C1 segment of cervical spinal cord (tissue), 14 donors: ENCODE data around the gene ATP6V0C.

ENCODE experiments used
- DNase-seq, 14 donors: peaks; one replicate each; lab custom pipeline; 2025; lab: John Stamatoyannopoulos, UW

ATP6V0C gene

DNA sequence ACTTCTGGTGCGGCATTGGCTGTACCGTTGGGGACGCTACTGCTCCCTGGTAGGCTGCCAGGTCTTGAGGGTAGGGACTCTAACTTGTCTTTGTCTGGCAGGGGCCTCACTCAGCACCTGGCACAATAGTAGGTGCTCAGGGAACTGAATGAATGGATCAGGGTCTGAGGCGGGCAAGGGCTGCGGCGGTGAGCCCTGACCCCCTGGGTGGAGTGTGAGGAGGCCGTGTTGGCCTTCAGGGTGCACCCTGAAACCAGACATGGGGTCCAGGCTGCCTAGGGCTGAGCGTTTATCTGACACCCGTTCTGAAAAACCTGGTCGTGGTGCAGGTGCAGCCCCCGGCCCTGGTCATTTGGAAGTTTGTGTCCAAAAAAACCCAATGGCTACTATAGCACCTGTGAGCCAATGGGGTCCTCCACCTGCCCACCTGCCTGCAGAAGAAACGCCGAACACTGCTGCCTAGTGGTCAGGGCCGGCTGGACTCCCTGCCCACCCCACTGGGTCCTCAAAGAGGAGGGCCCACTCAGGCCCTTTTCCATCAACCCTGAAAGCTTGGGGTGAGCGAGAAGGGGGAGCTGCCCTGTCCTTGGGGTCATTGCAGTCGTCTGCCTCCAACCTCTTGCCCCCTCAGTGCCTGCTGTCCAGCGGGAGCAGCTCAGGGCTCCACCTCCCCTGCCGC lies 4.9 kb upstream of the ATP6V0C start:
- DNase-seq: no peak

DNA sequence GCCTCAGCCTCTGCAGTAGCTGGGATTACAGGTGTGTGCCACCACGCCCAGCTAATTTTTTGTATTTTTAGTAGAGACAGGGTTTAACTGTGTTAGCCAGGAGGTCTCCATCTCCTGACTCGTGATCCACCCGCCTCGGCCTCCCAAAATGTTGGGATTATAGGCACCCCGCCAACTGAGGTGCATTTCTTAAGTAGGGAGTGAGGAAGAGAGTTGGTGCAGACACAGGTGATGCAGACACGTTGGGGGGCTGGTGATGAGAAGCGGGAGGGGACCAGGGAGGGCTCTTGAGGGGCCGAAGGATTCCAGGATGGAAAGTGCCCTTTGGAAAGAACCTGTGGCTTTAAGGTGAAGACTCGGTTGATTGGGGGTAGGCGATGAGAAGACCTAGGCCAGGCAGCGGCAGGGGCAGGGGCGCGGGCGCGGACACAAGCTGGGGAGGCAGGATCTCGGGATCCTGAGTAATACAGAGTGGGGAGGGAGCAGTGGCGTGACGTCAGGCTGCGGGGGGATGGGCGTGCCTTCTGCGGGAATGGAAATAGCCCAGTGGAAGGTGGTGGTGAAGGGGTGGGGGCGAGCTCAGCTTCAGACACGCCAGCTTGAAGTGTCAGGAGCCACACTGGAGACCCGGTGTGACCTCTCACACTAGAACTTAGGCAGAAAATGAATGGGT lies 2.5 kb upstream of the ATP6V0C start:
- DNase-seq: peak in 4 of 14 donors; percentile 14 to 68 (median 46)

DNA sequence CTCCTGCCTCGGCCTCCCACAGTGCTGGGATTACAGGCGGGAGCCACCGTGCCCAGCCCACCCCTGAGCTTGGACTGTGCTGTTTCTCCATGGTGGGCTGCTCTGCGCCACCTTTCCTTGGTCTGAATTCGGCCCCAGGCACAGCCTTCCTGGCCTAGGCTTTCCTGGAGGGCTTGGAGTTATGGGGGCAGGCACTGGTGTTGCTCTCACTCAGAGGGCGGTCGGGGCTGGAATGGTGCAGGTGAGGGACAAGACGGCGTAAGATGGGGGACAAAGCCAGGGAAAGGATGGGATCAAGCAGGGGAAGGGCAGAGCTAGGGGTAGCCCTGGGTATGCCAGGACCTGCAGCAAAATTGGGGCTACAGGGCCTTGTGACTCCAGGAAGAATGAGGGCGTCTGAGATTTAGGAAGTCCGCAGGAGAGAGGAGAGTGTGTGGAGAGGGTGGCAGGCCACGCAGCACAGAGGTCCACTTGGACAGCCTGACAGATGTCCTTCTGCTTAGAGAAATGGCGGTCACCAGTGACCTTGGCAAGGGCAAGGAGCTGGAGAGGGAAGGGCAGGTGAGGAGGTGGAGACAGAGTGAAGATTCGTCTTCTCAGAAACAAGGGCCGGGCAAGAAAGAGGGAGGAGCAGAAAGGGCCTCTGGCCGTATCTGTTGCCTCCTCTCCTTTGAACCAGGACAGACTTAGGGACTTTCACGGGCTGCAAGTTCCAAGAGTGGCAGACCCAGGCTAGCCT lies 1.6 kb upstream of the ATP6V0C start:
- DNase-seq: no peak

DNA sequence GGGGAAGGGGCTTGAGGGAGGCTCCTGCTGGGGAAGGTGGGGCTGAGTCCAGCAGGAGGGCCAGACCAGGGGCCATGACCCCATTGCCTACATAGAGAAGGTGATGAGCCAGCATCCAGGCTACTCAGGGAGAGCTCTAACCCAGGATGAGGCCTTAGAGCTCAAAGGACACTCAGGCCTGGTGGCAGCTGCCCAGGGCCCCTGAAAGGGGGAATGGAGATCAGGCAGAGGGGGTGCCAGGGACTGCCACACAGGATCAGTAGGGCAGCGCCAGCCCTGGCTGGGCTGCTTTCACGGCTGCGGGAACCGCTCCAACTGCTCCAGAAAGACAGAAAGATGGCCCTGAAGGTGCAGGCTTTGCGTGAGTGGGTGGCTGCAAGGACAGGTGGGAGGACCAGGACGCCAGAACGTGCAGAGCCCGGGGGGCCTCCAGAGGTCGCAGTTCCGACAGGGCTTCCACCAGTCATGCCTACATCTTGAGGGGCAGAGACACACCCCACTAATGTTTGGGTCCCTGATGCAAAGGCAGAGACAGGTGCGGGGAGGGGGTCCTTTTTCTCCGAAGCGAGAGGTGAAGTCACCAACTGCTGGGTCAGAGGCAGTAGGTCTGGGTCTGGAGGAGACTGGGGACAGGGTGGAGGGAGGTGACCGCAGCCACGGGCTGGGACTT lies 882 bp upstream of the ATP6V0C start:
- peak in 1 of 14 donors; percentile 36 for DNase-seq

DNA sequence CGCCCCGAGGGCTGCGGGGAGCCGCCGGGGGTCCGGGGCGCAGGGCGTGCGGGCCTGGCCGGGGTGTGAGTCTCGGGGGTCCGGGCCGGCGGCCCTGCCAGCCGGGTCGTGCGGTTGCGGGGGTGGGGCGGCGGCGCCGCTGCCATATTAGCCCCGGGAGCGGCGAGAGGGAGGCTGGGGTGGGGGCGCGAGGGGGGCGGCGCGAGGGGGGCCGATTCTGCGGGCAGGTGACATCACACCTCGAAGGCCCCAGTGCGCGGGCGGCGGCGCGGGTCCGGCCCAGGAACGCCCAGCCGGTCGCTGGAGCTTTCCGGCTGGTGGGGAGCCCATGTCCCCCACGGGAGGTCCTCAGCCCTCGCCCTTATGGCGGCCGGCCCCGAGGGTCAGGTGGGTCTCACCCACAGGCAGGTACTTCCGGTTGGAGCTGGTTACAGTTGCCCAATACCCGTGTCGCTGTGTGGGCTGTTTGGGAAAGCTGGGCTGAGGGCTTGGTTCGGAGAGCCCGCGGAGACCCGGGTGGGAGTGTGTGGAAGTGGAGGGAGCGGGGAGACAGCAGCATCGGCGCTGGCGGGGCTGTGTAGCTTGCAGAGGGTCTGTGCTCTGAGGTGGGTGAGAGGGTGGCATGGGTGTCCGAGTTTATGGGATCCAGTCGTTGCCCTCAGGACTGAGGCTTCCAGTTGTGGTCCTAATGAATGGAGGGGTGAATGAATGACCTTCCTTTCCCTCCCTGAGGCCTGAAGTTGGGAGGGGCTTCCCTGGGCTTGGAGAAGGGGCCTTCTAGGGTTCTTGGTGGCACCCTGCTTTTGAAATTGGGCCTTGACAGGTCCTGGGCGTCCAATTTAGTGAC lies 804 bp downstream of the ATP6V0C start:
- DNase-seq: no peak

DNA sequence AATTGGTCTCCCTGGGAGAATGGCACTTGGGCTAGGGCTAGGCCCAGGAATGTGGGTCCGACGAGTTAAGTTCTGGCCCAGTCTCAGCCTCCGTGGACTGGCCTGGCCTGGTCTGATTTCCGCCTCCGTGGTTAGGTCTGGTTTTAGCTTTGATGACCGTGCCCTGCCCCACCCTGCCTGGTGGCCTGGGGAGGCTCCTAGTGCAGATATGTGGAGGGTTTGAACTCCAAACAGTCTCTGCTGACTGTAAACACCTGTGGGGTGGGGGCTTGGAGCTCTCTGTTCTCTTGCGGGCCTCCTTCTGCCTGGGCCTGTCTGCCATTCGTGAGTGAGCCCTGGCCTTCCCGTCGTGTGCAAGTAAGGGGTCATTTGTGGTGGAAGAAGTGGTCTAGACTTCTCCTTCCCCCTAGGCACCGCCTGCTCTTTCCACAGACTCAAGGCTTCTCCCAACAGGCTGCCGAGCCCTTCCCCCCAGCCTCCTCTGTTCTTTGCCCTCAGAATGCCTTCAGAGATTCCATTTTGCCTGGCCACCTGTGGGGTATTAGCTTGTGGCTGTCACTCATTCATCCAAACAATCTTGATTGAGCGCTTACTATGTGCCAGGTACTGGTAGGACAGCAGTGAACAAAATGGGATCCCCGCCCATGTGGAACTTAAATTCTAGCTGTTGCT lies 1.6 kb downstream of the ATP6V0C start:
- DNase-seq: no peak

DNA sequence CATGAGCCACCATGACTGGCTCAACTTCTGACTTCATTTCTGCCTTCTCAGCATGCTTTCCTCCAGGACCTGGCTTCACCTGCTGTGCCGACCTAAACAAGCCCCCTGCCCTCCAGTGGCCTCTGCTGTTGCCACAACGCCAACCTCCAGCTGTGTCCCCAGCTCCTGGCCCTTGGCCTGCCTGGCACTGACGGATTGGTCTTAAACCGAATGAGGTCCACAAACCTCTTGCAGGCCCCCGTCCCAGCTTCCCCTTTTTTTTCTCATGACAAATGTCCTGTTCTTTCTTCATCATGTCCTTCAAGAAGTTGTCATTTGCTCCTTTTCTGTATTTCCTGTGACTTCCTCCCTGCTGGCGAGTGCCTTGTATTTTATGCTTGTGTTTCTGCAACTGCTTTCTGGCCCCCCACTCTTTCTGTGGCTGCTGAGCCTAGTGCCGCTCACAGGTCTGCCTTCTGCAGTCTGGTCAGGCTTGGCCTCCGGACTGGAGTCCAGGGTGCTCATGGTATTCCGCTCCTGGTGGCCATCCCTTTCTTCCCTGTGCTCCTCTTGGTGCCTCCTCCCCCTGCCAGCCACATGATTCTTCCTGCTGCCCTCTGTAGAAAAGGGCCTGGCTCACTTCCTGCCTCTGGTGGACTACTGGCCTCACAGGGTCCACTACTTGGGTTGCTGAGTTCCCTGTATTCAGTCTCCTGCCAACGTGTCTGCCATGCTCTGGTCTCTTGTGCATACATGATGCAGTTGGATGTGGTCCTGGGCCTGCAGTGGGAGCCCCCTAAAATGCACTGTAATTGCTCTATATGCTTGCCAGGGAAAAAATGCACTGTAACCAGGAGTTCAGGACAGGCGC lies 2.9 kb downstream of the ATP6V0C start:
- DNase-seq: peak in 5 of 14 donors; percentile 14 to 45 (median 35)

DNA sequence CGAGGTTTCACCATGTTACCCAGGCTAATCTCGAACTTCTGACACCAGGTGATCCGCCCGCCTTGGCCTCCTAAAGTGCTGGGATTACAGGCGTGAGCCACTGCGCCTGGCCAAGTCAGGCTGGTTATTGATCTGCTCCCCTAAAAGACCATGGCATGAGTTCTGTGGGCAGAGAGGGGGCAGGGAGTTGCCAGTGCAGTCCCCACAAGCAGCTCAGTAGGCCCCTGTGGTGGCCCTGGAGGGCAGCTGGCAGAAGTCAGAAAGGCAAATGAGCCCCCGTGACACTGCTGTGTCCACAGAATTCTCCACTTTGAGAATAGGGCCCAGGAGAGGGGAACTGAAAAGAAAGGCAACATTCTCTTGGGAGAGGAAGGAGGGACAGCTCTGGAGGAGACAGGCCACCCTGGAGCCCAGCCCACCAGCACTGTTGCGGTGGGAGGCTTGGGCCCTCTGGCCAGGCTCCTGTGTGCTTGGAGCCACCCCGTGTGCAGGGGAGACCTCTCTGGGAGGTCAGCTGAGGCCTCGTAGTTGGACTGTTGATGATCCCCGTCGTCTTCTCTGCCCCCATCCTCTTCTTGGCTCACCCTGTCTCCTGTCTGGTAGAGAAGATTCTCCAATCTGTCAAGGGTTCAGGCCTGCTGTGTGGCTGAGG lies 4.3 kb downstream of the ATP6V0C start:
- DNase-seq: no peak

DNA sequence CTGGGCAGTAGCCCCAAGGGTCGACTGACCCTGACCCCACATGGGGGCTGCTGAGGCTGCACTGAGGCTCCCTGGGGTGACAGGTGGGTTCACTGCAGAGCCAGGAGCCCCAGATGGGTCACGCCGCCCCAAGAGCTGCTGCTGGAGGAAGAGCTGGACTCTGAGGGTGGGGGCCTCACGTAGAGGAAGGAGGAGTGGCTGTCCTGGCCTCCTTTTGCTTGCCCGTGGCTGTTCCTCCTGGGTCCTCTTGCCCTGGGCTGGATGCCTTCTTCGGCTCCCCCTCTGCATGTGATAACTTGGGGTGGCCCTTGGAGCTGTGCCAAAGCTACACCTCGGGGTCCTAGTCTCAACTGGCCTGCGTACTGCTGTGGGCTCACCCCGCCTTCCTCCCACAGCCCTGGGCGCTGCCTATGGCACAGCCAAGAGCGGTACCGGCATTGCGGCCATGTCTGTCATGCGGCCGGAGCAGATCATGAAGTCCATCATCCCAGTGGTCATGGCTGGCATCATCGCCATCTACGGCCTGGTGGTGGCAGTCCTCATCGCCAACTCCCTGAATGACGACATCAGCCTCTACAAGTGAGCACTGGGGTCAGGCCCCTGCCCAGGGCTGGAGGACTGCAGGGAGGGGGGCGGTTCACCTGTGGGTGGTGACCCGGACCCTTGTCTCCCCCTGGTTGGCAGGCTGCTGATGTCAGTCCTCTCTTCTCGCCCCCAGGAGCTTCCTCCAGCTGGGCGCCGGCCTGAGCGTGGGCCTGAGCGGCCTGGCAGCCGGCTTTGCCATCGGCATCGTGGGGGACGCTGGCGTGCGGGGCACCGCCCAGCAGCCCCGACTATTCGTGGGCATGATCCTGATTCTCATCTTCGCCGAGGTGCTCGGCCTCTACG lies 5.3 kb downstream of the ATP6V0C start:
- peak in 1 of 14 donors; percentile 28 for DNase-seq

DNA sequence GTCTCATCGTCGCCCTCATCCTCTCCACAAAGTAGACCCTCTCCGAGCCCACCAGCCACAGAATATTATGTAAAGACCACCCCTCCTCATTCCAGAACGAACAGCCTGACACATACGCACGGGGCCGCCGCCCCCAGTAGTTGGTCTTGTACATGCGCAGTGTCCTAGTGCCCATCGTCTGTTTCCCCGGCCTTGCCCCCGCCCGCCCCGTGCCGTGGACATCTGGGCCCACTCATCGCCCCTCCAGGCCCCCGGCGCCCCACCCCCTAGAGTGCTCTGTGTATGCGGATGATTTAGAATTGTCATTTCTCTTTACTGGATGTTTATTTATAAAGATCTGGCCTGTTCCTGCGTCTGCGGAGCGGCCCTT lies 5.9 kb downstream of the ATP6V0C start:
- DNase-seq: no peak

DNA sequence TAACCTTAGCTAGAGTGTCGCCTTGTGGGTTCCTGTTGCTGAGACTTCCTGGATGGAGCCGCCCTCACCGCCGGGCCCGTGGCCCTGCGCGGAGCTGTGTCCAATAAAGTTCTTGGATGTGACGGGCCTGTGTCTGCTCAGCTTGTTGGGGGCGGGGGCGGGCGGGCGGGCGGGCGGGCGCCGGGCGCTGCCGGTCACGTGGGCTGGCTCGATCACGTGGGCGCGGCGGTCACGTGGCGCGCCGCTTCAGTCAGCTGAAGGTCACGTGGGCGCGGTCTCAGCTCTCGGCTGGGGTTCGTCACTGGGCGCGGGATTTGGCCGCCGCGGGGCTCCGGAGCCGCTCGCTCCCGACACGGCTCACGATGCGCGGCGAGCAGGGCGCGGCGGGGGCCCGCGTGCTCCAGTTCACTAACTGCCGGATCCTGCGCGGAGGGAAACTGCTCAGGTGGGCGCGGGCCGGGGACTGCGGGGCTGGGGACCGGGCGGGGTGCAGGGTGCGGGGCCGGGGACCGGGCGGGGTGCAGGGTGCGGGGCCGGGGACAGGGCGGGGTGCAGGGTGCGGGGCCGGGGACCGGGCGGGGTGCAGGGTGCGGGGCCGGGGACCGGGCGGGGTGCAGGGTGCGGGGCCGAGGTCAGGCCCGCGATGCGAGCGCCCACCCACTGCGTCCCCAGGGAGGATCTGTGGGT lies 6.5 kb downstream of the ATP6V0C start, which contains the start of gene AMDHD2:
Gene AMDHD2, plus strand, starts transcription at position 275 of the 687 bp plus-strand sequence. Its CDS starts 88 bp downstream, at position 363.
- peak in 13 of 14 donors; percentile 40 to 90 (median 80) for DNase-seq

DNA sequence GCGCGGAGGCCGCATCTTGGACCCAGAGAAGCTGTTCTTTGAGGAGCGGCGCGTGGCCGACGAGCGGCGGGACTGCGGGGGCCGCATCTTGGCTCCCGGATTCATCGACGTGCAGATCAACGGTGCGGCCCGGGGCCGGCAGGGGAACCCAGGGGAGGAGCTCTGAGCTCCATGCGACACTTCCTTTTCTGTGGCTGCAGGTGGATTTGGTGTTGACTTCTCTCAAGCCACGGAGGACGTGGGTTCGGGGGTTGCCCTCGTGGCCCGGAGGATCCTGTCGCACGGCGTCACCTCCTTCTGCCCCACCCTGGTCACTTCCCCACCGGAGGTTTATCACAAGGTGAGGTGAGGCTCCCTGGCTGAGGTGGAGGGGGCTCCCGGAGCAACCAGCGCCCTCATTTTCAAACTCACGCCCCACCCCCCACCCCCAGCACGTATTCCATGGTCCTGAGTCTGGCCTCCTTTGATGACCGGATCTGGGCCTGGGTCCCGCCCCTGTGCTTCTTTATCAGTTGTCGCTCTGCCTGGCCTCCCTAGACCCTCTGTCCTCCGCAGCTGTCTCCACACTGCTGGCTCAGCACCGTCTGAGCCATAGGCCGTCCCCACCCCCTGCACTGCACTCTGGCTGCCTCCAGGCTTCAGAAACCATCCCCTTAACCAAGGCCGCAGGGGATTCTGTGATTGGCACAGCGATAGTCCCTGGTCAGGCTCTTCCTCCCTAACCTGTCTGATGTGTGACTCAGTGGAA lies 7.2 kb downstream of the ATP6V0C start:
- no peak for DNase-seq

DNA sequence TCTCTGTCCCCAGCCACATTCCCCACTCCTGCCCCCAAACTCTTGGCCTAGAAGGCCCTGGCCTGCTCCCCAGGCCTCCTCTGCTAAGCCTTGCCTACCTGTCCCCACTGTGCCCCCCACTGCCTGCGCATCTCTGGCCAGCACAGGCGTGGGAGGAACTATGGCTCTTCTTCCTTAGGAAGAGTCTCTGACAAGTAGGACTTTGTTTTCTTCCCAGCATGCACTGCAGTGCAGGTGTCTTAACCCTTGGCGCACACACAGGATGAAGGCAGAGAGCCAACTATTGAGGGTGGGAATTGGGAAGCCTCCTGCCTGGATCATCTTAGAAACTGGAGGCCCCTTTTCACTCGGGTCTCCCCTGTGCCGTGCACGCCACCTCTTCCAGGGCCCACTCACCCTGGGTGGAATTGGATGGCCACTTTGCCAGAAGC lies 10.1 kb downstream of the ATP6V0C start:
- DNase-seq: no peak

DNA sequence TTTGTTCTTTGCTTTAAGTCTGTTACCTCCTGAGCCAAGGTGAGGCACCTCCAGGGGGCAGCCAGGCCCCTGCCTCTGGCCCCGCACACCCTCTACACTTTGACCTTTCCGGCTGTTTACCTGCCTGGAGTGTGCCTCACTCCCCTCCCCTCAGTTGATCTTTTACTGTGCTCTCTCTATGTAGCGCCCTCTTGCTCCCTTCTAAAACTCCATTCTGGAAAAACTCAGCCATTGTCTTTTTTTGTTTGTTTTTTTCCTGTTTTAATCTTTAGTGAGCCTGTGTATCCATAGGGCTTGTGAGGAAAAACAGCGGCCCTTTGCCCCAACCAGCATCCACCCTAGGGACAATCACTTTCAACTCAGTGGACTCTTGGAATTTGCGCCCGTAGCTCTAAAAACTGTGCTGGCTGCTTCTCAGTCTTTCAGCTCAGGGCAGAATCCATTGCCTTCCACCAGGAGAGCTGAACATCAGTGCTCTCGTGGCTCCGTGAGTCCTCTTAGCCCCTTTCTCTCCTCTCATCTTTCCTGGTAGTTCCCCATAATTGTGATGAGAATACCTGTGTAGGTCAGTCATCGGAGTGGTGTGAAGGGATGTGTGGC lies 10.7 kb downstream of the ATP6V0C start:
- no peak for DNase-seq

DNA sequence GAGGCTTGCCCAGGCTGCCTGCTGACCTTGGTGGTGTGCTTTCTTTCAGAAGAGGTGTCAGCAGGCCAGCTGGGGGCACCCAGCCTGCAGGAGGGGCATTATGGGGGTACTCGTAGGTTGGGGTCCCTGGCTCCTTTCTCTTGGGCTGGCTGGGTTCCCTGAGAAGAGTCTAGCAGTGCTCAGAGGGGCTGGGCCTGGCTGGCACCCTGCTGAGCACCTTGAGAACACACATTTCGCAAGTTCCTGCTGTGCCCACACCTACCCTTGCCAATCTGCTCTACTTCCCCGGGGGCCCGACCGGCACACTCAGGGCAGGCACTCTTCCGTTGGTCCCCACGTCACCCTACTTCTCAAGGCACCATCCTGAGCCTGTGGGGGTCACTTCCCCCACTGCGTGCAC lies 12.4 kb downstream of the ATP6V0C start:
- DNase-seq: no peak
